HG03469 (cell line): ENCODE measurements around the gene DPM2.
A peak's percentile ranks its signal among the peaks of the same experiment; 100 is the strongest.

ENCODE experiments used
- ATAC-seq: cut with Tn5 transposase; IDR thresholded peaks from one replicate; pipeline ENCODE4 v1.9.1; 2021; ENCODE audit warnings: mild to moderate bottlenecking, moderate library complexity, moderate number of reproducible peaks; ENCODE audit not compliant: unreplicated experiment

DPM2 gene, protein sequence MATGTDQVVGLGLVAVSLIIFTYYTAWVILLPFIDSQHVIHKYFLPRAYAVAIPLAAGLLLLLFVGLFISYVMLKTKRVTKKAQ

DNA sequence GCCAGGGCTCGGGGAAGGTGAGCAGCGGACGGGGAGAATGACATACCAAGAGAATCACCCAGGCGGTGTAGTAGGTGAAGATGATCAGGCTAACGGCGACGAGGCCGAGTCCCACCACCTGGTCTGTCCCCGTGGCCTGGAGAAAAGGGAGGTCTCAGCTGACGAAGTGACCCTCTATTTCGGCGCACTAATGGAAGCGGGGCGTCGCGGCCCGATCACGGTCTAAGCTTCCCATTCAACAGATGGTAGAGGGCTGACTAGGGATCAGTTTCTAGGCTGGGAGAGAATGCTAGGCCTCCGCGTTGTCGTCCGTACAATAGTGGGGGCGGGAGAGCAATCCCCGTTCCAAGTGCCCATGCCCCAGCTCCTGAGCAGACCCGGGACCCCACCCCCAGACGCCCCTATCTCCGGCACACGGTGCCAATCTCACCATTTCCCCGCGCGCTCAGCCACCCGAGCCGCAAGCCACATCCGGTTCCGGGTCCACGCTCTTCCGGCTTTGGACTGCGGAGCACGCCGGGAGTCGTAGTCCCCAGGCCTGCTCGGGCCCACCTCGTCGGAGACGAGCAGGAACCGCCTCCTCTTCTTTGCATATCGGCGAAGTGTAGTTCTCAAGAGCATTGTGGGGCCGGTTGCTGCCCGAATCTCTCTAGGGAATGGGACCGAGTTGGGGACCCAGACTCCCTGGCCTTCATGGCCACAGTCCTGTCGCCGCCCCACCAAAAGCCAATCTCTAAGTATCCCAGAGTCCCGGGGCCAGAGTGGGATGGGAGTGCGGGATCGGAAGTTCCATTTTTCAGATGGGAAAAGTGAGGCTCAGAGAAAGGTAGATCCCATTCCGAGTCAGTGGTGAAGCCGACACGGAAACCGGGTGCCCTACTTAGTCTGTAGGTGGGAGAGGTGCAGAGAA, at the start of gene DPM2:
DPM2 (minus strand) TSS at position 467 of the 910 bp plus-strand sequence; CDS start at position 433, 34 bp downstream.
- peak; percentile 68 for ATAC-seq

DNA sequence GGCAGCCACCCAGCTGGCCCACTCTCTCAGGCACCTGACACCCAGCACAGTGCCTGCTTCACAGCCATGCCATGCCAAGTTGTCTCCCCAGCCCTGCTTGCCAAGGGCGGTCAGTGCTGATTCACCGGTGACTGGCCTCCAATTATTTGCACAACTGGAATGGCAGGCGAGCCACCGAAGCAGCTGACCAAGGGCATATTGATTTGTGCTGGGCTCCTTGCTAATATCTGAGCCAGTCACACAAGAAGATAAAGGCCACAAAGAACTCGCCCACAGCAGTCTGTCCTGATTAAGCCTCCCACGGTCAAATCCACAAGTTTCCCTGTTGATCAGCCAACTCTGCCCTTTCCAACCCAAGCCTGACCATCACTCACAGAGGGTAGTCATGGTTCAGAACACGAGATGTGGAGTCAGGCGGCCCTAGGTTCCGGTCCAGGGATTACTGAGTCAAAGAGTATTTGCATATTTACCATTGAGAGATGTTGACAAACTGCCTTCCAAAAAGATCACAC, 49.5 kb upstream of the DPM2 start:
- ATAC-seq, result no peak

DNA sequence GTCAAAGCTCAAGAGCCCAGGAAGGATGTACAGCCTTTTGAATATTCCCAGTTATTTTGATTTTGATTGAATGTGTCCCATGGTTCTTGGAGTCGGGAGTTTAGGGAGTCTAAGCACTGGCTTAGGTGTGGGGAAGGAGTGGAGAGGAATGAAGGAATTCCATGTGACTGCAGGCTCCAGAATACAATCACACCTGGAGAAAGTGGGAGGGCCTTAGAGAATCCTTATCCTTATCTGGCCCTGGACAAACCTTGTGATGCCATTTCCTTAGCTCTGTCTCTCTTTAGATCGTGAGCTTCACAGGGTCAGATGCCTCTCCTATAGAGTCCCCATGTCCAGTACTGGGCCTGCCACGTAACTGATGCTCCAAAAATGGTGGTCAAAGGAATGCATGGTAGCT, 47.4 kb upstream of the DPM2 start:
- ATAC-seq, result no peak

DNA sequence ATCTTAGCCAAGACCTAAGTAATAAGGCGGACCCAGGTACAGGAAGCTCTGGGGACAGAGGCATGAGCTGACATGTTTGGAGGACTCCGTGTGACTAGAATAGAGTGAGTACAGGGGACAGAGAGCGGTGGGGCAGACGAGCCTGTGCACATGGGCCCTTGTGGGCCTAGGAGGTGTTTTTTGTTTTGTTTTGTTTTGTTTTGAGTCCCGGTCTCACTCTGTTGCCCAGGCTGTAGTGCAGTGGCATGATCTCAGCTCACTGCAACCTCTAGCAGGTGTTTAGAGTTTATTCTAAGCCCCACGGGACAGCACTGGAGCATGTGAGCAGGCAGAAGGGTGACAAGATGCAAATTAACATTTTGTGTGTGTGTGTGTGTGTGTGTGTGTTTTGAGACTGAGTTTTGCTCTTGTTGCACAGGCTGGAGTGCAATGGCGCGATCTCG, 46.2 kb upstream of the DPM2 start:
- ATAC-seq, result peak; percentile 27

DNA sequence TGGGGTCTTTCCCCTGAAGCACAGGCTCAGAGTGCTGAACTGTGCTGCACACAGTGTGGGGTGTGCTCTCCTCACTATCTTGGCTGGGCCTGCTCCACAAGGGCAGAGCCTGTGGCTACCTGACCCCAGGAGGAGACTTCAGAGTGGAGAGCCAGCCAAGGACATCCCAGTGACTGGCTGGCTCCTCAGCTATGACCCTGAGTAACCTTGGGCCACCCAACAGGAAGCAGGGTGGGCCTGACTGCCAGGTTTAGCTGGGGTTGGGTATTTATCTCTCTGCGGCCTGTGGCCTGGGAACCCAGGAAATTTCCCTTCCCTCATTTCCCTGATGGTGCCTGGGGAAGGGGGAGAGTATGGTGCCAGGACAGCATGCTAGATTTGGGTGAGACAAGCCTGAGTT, 45.3 kb upstream of the DPM2 start:
- no peak for ATAC-seq

DNA sequence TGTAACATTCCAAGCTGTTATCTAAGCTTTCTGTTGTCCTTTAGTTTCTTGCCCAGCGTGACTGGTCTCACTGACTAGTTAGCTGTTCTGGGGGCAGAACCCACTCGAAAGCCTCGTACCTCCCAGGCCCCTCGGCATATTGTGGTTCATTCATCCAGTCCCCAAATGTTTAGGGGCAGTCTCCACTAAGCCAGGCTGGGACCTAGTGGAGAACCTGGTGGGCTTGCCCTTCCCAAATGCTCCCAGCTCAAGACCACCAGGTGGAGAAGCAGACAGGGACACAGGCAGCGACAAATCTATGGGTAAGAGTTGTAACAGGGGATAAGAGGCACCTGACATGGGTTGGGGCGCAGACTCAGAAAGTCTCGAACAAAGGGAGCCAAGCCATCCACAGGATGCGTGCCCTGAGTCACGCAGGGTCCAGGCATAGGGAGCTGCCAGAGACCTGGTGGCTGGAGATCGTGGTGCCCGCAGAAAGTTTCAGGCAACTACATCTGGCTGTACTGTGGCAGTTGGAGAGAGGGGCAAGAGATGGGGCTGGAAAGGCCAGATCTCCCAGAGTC, 44.0 kb upstream of the DPM2 start:
- no peak for ATAC-seq

DNA sequence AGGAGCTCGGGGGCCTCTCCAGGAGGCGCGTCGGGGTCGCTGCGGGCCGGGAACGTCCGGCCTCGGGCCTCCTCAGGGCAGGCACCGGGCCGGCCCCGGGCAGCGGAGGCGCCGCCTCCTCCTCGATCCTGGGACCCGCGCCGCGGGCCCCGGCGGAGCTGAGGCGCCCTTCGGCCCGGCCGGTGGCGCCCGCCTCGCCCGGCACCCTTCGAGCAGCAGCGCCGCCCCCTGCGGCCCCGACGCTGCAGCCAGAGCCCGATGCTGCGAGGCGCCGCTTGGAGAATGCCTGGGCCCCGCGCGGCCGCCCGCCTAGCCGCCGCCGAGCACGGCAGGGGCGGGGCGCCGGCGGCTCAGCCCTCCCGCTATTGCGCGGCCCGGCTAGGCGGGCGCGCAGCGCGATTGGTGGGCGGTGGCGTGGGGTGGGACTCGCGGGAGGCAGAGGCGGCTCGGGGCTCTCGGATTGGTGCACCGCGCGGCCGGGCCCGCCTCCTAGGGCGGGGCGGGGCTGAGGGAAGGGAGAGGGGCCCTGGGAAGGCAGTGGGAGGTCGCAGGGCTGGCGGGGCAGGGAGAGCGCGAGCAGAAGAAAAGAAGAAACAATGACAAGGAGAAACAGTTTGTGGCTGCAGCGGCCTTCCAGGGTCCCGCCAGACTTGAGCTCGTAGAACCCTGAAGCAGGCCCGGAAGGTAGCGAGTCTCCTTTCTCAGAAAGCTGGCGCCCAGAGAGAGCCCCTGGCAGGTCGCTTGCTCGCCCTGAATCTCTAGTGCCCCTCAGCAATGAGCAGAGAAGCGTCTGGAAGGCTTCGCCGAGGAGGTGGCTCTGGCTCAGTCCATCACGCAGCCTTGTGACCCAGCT, 43.3 kb upstream of the DPM2 start, which contains the start of gene EEIG1:
EEIG1 (minus strand) TSS at position 284 of the 853 bp plus-strand sequence. CDS start 852 bp downstream, outside the sequence.
- peak; percentile 44 for ATAC-seq

DNA sequence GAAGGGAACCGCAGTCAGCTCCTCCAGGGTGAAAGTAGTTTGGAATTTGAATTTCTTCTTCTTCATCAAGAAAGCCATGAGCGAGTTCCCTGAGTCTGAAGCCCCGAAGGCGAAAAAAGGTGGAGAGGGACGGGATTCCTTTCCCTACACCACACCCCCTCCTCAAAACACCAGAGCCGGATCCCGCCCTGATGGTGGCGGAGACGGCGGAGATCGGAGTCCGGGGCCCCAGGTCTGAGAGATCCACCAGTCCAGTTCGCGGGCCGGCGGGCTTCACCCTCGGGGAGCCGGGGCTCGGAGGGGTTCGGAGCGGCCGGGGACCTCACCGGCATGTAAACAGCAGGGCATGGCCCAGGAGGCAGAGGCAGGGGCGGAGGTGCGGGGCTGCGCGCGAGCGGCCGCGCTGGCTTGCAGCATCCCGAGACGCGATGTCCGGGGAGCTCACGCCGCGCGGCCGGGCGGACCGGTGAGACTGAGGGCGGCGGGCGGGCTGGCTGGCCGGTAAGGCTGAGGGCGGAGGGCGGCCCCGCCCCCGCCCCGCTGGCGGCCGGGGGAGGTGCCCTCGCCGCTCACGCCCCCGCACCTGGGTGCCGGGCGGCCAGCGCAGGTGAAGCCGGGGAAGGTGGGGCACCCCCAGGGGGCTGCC, 42.5 kb upstream of the DPM2 start:
- peak; percentile 19 for ATAC-seq

DNA sequence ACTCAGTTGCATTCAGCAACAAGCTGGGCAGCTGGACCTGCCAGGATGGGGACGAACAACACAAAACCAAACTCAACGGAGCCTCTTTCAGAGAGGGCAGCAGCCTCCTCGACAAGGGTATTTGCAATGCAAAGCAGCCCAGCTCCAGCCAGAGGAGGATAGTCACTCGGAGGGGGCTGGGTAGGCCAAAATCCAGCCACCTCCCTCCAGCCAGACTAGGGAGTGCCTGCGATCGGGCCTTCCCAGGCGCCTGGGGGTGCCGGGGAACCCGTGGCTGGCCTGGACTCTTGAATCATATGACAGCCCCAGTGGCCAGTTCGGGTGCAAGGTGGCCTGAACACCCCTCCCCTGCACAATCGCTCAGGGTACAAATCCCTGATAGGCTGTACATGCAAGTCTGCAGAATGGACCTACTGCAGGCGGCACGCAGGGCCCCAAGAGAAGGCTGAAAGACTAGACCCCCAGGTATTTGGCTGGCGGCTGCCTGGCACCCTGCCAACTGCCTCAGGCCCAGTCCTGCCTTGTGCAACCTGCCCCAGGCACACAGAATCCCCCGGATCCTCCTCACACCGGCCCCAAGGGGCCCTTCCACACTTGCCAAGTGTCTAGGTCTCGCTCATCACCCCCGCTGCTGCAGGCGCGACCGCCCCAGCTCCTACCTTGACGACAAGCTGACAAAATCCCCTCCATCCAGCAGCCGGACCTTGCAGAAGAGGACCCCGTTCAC, 41.8 kb upstream of the DPM2 start:
- no peak for ATAC-seq

DNA sequence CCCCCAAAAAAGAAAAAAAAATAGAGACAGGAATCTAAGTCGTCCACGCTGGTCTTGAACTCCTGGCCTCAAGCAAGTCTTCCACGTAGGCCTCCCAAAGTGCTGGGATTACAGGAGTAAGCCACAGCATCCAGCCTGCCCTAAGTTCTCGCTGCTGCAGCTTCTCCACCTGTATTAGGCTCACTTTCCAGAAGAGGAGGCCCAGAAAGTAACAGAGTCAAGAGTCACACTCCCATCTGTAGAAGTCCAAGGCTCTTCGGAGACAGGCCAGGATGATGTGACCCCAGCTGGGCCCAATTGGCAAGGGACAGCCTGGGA, 41.3 kb upstream of the DPM2 start:
- no peak for ATAC-seq

DNA sequence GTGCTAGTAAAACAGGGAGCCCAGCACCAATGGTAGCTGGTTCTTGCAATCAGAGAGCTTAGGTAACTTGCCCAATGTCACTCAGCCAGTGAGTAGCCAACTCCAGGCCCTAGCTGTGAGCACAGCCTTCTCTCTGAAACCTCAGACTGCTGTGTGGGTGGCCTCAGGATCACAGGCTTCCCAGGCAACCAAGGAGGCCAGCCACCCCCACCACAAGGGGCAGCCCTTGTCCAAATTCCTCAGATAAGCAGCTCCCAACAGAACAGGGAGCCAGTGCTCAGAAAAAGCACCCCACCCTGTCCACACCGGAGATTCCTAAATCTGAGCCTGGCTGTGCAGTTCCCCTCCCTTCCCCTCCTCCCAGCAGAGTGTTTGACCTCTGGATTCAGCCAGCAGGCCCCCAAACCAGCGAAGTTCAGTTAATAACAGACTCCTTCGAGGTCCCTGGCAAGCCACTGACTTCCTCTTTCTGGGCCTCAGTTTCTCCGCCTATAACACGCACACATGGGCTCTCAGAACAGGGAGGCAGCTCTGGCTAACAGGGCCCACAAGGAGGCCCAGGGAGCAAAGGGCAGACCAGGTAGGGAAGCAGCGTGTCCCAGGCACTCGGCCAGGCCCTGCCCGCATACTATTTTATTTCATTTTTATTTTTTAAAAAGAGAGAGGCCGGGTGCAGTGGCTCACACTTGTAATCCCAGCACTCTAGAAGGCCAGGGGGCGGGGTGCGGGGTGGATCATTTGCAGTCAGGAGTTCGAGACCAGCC, 40.4 kb upstream of the DPM2 start:
- ATAC-seq, result no peak

DNA sequence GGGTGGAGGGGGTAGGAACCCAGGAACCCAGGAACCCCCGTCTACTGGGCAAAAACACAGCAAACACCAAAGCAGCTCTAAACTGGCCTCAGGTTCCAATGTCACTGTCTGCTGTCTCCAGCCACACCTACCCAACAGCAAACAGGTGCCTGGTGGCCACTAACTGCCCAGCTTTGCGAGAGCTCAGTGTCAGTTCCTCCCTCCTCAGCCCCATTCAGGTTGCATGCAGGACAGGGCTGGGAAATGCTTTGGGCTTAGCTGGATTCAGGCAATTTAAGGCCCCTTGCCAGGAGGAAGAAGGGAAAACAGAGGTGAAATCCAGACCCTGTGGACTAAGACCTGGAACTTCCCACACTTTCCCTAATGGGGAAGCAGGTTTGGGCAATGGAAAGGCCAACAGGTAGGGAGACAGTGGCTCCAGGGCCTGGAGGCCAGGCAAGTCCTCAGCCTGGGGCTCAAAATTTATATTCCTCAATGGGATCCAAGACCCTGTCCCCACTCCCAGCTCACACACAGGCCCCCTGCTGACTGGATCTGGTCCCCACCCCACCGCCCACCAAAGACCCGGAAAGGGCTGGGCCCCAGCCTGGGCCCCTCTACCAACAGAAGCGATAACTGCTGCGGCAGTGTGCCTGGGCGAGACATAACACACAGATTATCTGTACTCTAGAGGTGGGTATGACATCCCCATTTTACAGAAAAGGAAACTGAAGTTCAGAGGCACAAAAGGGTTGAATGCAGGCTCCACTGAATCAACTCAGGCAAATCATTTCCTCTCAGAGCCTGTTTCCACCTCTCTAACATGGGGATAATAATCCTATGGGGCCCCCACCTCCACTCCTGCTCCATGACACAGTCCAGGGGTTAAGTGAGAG, 39.6 kb upstream of the DPM2 start:
- no peak for ATAC-seq

DNA sequence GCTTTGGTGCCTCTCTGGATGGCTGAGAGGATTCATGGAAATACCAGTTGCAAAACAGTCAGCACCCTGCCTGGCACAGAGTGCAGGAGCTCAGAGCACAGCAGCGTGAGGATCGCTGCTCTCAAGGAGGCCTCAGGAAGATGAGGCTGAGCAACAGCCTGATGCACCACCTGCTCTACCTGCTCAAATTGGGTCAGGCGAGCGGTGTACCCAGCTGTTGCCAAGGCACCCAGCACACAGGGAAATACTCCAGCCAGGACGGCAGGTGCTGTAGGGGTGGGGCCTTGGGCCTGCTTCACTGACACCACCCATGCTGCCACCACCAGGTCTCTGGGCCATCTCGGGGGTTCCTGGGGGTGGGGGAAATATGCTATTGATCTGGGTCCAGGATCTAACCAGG, 38.8 kb upstream of the DPM2 start:
- no peak for ATAC-seq

DNA sequence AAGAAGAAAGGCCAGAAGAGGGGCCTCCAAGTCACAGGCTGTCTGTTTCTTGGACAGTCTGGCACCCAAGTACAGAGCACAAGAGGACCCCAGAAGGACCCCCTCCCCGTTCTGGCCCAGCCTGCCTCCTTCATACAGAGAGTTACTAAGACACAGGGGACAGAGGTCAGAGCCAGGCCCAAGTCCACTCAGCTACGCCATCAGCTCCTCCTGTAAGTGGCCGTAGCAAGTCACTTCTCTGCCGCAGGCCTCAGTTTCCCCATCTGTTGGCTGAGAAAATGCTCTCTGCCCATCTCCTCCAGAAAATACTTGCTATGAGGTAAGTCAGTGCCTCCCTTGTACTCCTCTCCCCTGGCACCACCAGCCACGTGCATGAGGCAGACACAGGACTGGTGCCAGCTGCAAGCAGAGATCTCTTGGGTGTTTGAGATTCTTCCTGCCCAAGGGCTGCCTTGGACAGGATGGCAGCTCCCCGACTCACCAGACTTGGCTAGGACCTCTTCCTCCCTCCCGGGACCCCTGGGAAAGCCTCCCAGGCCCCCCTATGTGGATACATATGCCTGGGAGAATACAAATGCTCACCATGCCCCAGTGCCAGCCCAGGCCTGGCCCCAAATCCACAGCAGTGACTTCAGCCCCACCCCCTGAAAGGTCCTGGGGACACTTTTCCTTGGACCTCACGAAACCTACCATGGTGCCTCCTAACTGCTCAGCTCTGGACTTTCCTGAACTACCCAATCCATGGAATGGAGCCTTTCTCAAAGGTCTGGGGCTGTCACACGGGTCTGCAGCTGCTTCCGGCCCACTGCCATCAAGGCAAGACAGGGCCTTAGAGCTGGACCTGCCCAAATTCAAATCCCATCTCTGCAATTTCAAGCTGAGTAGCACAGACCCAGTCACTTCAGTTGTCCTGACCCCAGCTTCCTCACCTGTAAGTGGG, 38.0 kb upstream of the DPM2 start:
- no peak for ATAC-seq

DNA sequence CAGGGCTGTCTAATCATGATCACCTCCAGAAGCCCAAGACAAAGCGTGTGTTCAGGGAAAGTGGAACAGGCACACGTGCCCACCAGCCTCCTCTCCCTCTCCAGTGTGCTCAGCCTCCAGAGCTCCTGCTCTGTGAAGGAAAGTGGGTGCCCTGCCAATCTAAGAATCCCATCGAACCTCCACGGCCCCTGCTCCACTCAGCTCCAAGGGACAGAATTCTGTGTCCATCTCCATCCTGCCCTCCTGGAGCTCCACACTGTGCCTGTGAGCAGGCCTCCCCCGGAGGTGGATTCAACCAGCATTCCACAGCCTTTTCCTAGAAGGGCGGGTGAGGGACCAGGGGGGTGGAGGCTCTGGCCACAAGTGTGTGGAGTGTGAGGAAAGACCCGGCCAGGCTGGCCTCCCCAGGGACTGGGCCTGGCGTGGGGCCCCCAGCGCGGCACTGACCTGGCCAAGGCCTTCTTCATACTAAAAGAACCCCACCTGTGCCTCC, 37.2 kb upstream of the DPM2 start:
- ATAC-seq, result no peak

DNA sequence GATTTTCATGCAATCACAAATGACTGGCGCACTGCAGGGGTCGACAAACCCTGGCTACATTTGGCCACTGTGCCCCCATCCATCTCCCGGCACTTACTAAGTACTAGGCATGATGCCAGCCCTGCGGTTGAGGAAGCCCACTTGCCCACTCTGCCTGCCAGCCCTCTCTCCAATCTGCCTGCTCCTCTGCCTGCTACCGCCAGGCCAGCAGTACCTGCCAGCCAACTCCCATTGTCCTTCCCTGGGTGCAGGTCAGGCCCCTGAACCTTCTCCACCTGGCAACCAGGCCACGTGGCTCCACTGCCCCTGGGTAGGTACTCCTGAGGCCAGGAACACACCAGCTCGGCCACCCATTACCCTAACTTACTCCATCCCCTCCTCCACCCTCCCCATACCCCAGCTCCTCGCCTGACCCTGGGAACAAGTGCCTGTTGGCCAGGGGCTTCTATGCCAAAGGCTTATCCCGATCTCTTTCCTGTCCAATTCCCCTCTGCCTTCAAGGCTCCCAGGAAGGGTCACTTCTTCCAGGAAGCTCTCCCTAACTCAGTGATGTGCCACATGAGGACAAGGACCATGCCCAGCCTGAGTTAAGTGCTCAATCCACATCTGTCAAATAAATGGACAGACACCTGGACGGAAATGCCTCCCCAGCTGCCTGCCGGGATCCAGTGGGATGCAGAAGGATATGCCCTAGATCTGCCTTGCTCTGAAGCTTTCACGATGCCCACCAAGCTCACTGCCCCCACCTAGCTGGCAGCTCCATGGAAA, 36.5 kb upstream of the DPM2 start:
- no peak for ATAC-seq
